HG02571 (cell line): ENCODE measurements around the gene IFIT3.
"Not testable (repeated sequence)": the region's sequence is repeated elsewhere in the genome, so short reads cannot be mapped to it uniquely, and the experiment has no call there.

Experiments
- ATAC-seq: cut with Tn5 transposase; IDR thresholded peaks from one replicate; pipeline ENCODE4 v1.9.1; 2021; ENCODE audit warnings: mild to moderate bottlenecking, moderate library complexity; ENCODE audit not compliant: unreplicated experiment

The IFIT3 gene

GRCh38 chr10:89327803-89328441, at the start of gene IFIT3:
Gene IFIT3, plus strand, starts transcription at chr10:89327997. Its CDS starts 77 bp downstream, at chr10:89328074.
- ATAC-seq: no peak

GRCh38 chr10:89278034-89278535, 49.7 kb upstream of the IFIT3 start:
- no peak for ATAC-seq

DNA sequence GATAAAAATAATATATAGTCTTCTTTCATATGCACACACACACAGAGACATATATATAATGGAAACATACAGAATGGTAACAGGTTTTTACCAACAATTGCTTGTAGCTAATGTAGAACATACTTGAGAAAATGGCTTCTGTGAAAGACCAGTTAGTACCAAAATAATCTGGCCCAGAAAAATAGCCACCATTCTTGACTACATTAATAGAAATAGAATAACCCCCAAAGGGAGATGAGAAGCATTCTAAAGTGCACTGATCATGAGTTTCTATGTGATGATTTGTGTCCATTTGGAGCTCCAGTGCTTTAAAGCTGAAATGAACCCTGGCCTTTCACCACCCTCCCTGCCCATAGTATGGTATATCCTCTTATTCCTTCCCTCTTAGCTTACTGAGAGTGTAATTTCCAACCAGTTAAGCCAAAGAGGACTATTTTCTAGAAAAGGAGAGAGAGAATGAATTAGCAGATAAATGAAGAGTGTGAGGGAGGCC, 48.9 kb upstream of the IFIT3 start:
- ATAC-seq: no peak

DNA sequence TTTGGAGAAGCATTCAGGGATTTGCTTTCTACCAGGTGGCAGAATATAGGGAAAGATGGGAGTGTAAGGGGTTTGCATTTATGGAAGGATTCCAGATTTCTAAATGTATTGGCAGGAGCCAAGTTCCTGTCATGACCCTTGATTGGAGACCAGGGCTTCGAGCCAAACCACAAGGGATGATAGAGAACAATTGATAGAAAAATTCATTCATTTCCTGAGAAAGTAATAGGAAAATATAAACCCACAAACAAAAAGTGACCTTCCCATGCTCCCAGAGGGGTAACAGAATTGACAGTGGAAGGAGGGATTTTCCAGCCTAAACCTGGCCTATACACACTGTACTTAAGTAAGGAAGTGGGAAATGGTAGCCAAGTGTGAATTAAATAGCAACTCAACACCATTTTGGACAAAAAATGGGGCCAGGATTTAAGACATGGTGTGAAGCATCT, 48.4 kb upstream of the IFIT3 start:
- ATAC-seq: no peak

- no peak for ATAC-seq
These were observed 47.3 kb upstream of the IFIT3 start for GRCh38 chr10:89280508-89280907.

DNA sequence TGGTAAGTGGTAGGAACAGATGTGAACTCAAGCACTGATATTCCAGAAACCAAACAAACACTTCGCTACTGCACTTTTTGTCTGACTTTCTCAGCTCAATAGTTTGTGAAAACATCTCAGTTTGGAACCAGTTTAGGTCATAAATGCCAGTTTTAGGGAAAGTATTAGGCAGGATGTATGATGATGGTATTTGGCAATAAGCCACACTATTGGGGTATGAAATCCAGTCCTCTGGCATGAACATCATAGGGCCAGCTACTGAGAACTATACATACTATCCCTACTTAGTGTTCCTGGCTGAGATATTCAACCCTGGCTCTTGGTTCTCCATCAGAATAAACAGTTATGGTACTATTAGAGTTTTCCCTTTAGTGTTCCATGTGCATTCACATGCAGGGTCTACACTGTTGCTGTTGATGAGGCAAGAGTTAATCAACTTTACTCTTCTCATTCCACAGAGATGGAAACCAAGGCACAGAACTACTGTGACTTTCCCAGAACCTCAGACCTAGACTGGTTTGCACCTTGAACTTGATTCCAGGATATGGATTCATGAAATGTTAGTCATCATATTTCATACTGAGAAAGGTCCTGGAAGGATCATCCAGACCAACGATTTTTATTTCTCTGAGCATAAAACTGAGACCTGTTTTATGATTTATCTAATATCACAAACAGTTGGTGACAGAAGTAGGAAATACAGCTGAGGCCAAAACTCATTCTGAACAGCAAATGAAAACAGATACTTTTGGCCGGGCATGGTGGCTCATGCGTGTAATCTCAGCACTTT, 46.0 kb upstream of the IFIT3 start:
- ATAC-seq: no peak

GRCh38 chr10:89283025-89283935, 44.5 kb upstream of the IFIT3 start:
- no peak for ATAC-seq

GRCh38 chr10:89283936-89284475, 43.8 kb upstream of the IFIT3 start:
- no peak for ATAC-seq

- ATAC-seq: not testable (repeated sequence)
These were observed 43.1 kb upstream of the IFIT3 start for GRCh38 chr10:89284711-89285110.

DNA sequence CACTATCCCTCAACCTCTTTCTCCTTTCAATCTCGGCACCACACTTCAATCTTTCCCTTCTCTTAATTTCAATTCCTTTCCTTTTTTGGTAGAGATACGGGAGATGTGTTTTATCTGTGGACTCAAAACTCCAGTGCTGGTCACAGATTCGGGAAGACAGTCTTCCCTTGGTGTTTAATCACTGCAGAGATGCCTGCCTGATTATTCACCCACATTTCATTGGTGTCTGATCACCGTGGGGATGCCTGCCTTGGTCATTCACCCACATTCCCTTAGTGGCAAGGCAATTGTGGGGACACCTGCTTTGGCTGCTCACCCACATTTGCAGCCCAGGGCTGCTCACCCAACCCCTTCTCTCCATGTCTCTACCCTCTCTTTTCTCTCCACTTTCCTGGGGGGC, 42.5 kb upstream of the IFIT3 start:
- not testable (repeated sequence) for ATAC-seq

DNA sequence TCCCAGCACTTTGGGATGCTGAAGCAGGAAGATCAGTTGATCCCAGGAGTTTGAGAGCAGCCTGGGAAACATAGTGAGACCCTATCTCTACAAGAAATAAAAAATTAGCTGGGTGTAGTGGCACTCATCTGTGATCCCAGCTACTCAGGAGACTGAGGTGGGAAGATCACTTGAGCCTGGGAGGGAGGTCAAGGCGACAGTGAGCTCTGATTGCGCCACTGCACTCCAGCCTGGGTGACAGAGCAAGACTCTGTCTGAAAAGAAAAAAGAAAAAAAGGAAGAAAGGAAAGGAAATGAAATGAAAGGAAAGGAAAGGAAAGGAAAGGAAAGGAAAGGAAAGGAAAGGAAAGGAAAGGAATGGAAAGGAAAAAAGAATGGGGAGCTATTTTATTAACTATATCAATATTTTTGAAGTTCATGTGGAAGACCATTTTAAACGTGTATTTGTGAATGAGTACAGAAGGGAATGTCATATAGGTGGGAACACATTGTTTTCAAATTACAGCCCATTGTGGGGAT, 33.0 kb upstream of the IFIT3 start:
- ATAC-seq: no peak

- no peak for ATAC-seq
These were observed 32.2 kb upstream of the IFIT3 start for GRCh38 chr10:89295597-89295996.

- no peak for ATAC-seq
These were observed 31.6 kb upstream of the IFIT3 start for GRCh38 chr10:89296220-89296648.

DNA sequence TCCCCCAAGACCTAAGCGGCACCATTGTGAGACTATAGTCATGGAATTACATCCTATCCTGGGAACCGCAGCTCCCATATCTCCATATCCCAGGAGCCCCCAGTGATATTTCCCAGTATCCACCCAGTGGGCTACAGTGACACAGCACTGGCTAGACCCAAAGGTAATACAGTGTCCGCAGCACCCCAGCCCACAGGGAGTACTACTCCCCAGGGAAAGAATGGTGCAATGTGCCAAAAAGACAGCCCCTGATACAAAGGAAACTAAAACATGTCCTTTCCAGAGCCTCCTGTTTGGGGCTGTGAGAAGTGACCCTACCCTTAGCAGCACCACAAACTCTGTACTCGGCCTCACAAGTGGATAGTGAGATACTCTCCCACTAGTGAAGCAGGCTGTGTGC, 30.4 kb upstream of the IFIT3 start:
- no peak for ATAC-seq

- no peak for ATAC-seq
These were observed 30.0 kb upstream of the IFIT3 start for GRCh38 chr10:89297791-89298190.

DNA sequence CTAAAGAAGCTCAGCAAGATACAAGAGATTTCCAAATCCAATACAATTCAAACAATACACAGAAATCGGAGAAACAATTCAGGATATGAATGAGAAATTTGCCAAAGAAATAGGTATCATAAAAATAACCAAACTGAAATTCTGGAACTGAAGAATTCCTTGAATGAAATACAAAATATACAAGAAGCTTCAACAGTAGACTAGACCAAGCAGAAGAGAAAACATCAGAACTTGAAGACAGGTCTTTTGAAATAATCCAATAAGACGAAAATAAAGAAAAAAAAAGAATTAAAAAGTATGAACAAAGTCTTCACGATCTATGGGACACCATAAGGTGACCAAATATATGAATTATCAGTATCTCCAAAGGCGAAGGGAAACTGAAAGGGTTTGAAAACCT, 28.8 kb upstream of the IFIT3 start:
- ATAC-seq: no peak

DNA sequence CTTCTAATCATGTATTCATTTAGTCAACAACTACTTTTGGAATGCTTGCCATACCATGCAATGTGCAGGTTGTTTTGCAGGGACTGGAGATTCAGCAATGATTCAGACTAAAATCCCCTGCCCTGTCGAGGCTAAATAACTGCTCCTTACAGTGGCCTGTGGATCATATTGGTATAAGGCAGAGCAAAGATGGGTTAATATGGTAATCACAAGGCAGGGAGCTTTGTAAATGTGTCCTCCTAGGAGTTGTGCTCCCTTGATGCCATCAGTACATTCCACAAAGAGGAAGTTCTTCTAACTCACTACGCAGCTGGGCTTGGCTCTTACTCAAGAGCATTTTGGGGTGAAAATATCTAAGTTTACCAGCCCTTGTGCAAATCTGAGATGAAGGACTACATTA, 26.6 kb upstream of the IFIT3 start:
- no peak for ATAC-seq

- ATAC-seq: peak; percentile 72
These were observed 25.9 kb upstream of the IFIT3 start, which contains the start of gene IFIT2 for GRCh38 chr10:89301721-89302445. Gene IFIT2, plus strand, starts transcription at chr10:89302046. Its CDS starts 78 bp downstream, at chr10:89302124.

- no peak for ATAC-seq
These were observed 25.2 kb upstream of the IFIT3 start for GRCh38 chr10:89302625-89303024.

GRCh38 chr10:89303161-89303560, 24.6 kb upstream of the IFIT3 start:
- no peak for ATAC-seq
